Measurements from ENCODE around the gene EIF6. TPM values are rescaled to one million over a fixed set of nuclear protein-coding genes. Genes with fewer than 3 reads are reported as not detected.
"Not testable (repeated sequence)": the region's sequence is repeated elsewhere in the genome, so short reads cannot be mapped to it uniquely, and the experiment has no call there.

The EIF6 gene
- total RNA-seq, 4 donors from 2014 or later: 111 to 229 (median 174) TPM

DNA sequence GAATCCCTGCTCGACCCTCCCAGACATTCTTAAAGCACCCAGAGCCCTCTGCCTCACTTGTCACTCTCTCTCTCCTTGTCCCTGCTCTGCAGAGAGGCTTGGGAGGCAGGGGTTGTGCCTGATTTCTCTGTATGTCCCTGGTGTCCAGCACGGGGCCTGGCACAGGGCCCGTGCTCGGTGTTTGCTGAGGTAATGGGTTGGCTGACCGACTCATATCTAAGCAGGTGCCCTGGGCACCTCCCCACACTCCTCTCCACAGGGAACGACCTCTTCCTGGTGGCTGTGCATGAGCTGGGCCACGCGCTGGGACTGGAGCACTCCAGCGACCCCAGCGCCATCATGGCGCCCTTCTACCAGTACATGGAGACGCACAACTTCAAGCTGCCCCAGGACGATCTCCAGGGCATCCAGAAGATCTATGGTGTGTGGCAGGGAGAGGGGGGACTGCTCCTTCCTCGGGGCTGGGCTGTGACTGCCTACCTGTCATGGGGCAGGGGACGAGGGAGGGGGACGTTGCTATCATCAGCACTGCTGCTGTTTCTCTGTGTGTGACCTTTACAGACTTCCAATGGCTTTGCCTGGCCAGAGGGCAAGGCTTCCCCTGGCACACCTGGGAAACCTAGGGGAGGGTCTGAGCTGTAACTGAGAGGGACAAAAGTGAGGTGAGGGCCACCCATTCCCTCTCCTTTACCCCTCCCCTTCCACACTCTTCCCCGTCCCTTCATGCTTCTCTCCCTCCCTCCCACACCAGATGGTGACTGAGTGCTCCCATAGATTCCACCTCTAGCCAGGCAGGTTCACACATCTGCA, 20.8 kb downstream of the EIF6 start:
- Histone ChIP-seq H3K27ac (no peak overlapping the region), H3K4me3 (no peak overlapping the region)
- no peak for DNase-seq (ENCODE audit: low spot score in 2 of 2)

GRCh38 chr20:35262731-35263531, 21.6 kb downstream of the EIF6 start:
- not testable (repeated sequence) for H3K27me3 ChIP-seq; H3K9me3 ChIP-seq; H3K27ac ChIP-seq; H3K4me3 ChIP-seq; DNase-seq (ENCODE audit: low spot score in 2 of 2); H3K4me1 ChIP-seq
- WGBS: 61% methylated on average over 5 of the region's 8 CpGs
- H3K36me3 ChIP-seq: peaks cover 16% of the 10 kb centered on the region

More for the DNA sequence above, 20.8 kb downstream of the EIF6 start:
- 69% methylated on average over 12 of the region's 17 CpGs for WGBS
- TF ChIP-seq, protein P1, sequence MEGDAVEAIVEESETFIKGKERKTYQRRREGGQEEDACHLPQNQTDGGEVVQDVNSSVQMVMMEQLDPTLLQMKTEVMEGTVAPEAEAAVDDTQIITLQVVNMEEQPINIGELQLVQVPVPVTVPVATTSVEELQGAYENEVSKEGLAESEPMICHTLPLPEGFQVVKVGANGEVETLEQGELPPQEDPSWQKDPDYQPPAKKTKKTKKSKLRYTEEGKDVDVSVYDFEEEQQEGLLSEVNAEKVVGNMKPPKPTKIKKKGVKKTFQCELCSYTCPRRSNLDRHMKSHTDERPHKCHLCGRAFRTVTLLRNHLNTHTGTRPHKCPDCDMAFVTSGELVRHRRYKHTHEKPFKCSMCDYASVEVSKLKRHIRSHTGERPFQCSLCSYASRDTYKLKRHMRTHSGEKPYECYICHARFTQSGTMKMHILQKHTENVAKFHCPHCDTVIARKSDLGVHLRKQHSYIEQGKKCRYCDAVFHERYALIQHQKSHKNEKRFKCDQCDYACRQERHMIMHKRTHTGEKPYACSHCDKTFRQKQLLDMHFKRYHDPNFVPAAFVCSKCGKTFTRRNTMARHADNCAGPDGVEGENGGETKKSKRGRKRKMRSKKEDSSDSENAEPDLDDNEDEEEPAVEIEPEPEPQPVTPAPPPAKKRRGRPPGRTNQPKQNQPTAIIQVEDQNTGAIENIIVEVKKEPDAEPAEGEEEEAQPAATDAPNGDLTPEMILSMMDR (IDR thresholded peaks at IDR 0.05): no peak
- TF ChIP-seq POLR2AphosphoS5 (IDR thresholded peaks at IDR 0.05): no peak
- TF ChIP-seq EP300 (IDR thresholded peaks at IDR 0.05): no peak
- TF ChIP-seq POLR2A (IDR thresholded peaks at IDR 0.05): no peak
- H3K4me1 ChIP-seq: no peaks in the 10 kb centered on the region
- H3K36me3 ChIP-seq: peaks cover 20% of the 10 kb centered on the region
- no peaks in the 10 kb centered on the region for H3K9me3 ChIP-seq
- no peaks in the 10 kb centered on the region for H3K27me3 ChIP-seq

- H3K4me1 ChIP-seq; DNase-seq (ENCODE audit: low spot score in 2 of 2); H3K27ac ChIP-seq; H3K27me3 ChIP-seq; H3K9me3 ChIP-seq; H3K4me3 ChIP-seq; H3K36me3 ChIP-seq: not testable (repeated sequence)
- WGBS: 77% methylated on average over 7 of the region's 10 CpGs
Observed at GRCh38 chr20:35262321-35262720, 22.3 kb downstream of the EIF6 start.

- no peak for DNase-seq (ENCODE audit: low spot score in 2 of 2)
- H3K36me3 ChIP-seq: no peaks in the 10 kb centered on the region
- 96% methylated on average over 4 of the region's 6 CpGs for WGBS
- H3K4me3 ChIP-seq: no peak overlapping the region
- H3K27ac ChIP-seq: no peak overlapping the region
- no peaks in the 10 kb centered on the region for H3K9me3 ChIP-seq
- TF ChIP-seq, protein P1 (IDR thresholded peaks at IDR 0.05): no peak
- TF ChIP-seq POLR2A (IDR thresholded peaks at IDR 0.05) (no peak), POLR2AphosphoS5 (IDR thresholded peaks at IDR 0.05) (no peak), EP300 (IDR thresholded peaks at IDR 0.05) (no peak)
- no peaks in the 10 kb centered on the region for H3K4me1 ChIP-seq
- no peaks in the 10 kb centered on the region for H3K27me3 ChIP-seq
Observed at GRCh38 chr20:35260426-35260825, 24.1 kb downstream of the EIF6 start.

DNA sequence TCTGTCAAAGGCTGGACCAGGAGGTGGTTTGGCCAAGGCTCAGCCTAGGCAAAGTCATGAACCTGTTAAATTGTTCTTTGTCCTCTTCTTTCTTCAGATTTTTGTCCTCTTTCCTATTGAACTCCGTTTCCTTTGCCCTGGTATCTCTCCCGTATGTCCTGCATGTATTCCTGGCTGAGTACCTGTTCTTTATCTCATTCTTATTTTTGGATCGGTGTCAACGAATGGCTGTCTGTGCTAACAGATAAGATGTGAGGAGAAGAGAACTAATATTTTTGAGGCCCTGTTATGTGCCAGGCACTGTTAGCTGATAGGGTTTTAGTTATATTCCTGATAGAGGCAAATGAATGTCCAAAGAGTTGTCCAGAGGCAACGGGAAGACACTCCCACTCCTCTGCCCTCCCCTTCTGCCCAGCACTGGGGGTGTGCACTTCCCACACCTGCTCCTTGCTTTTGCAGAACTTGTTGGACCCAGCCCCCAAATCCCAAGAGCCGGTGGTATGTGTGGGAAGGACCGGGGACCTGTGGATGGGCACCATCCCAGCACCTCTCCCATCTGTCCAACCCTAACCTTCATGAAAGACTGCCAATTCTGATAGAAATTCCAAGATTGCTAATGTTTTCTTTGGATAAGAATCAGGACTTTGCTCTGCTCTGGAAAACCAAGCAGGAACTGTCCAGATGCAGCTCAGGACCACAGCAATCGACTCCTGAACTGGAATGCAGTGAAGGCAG, 27.2 kb downstream of the EIF6 start:
- DNase-seq (ENCODE audit: low spot score in 2 of 2): no peak
- TF ChIP-seq POLR2A (IDR thresholded peaks at IDR 0.05): no peak
- H3K27me3 ChIP-seq: no peaks in the 10 kb centered on the region
- no peak overlapping the region for H3K4me3 ChIP-seq
- H3K27ac ChIP-seq: no peak overlapping the region
- H3K36me3 ChIP-seq: no peaks in the 10 kb centered on the region
- H3K4me1 ChIP-seq: no peaks in the 10 kb centered on the region
- 70% methylated on average over 8 of the region's 8 CpGs for WGBS
- no peaks in the 10 kb centered on the region for H3K9me3 ChIP-seq

DNA sequence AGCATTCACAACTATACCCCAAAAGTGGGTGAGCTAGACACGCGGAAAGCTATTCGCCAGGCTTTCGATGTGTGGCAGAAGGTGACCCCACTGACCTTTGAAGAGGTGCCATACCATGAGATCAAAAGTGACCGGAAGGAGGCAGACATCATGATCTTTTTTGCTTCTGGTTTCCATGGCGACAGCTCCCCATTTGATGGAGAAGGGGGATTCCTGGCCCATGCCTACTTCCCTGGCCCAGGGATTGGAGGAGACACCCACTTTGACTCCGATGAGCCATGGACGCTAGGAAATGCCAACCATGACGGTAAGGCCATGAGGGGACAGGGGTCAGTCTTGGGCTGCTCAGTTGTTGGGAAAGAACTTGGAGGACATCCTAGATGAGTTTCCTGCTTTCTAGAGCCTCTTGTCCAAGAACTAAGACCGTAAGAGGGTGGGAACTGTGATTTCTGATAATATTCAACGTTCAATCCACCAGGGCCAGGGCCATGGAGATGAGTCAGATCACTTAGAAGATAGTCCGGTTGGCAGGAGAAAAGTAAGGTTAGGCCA, 30.0 kb downstream of the EIF6 start:
- DNase-seq (ENCODE audit: low spot score in 2 of 2): no peak
- 92% methylated on average over 12 of the region's 12 CpGs for WGBS
- Histone ChIP-seq H3K4me1 (no peaks in the 10 kb centered on the region), H3K36me3 (no peaks in the 10 kb centered on the region), H3K27me3 (no peaks in the 10 kb centered on the region), H3K27ac (no peak overlapping the region), H3K4me3 (no peak overlapping the region), H3K9me3 (no peaks in the 10 kb centered on the region)
- TF ChIP-seq POLR2A (IDR thresholded peaks at IDR 0.05): no peak
- TF ChIP-seq, protein P1 (IDR thresholded peaks at IDR 0.05): no peak
- no peak for TF ChIP-seq POLR2AphosphoS5 (IDR thresholded peaks at IDR 0.05)
- TF ChIP-seq EP300 (IDR thresholded peaks at IDR 0.05): no peak
